Gastrocnemius medialis (tissue), 4 donors: ENCODE measurements around the gene RNASEH1. TPM values are rescaled to one million over a fixed set of nuclear protein-coding genes. Genes with fewer than 3 reads are reported as not detected.

Experiments used
- ATAC-seq, 2 donors: fragments of 150-250 bp; one replicate each; pipeline ENCODE4 v1.9.1; 2016
- DNase-seq, 2 donors: peaks; one replicate each; pipeline ENCODE4 v3.0.0-alpha.2; 2019
- H3K27ac ChIP-seq, 4 donors: fragments of 200-600 bp; sonication (generic); 1 replicate in 1 of 4; 2 replicates in 3 of 4; pipeline ENCODE4 v1.5.1; 2016 to 2018; ENCODE audit warnings: mild to moderate bottlenecking in 2 of 4, moderate library complexity in 1 of 4
- H3K27me3 ChIP-seq, 3 donors: fragments of 200-600 bp; sonication (generic) in 2 of 3; 1 replicate in 1 of 3; 2 replicates in 2 of 3; pipeline versions ENCODE4 v1.5.1 to v1.6.0; 2016 to 2019; ENCODE audit warnings: mild to moderate bottlenecking in 1 of 3, moderate library complexity in 1 of 3
- H3K36me3 ChIP-seq, 2 donors: fragments of 200-600 bp; sonication (generic) in 1 of 2; one replicate each; pipeline ENCODE4 v1.5.1; 2017 to 2018
- H3K4me1 ChIP-seq, 2 donors: fragments of 200-600 bp; sonication (generic) in 1 of 2; one replicate each; pipeline ENCODE4 v1.5.1; 2016 to 2017; ENCODE audit warnings: mild to moderate bottlenecking in 2 of 2
- H3K4me3 ChIP-seq, 4 donors: fragments of 200-600 bp; sonication (generic) in 3 of 4; 1 replicate in 1 of 4; 2 replicates in 3 of 4; pipeline ENCODE4 v1.5.1; 2016 to 2019; ENCODE audit warnings: mild to moderate bottlenecking in 2 of 4
- H3K9me3 ChIP-seq, 3 donors: fragments of 200-600 bp; sonication (generic) in 2 of 3; 1 replicate in 1 of 3; 2 replicates in 2 of 3; pipeline ENCODE4 v1.5.1; 2016 to 2019
- POLR2A ChIP-seq, 2 donors: fragments of 450-650 bp; IDR thresholded peaks; one replicate each; pipeline ENCODE4 v1.6.1; 2017; ENCODE audit warnings: antibody characterized with exemption in 2 of 2, mild to moderate bottlenecking in 2 of 2, moderate library complexity in 2 of 2
- in situ Hi-C, 4 donors: fragments of 200-750 bp; cut with MboI; loops; one replicate each; pipeline versions ENCODE4 v1.15.0 to v1.8.0; 2017; ENCODE audit warnings: low sequenced_read_pairs in 4 of 4
- intact Hi-C: fragments of 100-400 bp; cut with DNase I; formaldehyde crosslinking; loops from one replicate; pipeline ENCODE4 v1.15.1; 2023; ENCODE audit warnings: low total_unique reads
- total RNA-seq, 4 donors: library from RNA; depleted of rRNA; stranded (reverse); fragments of >200 nt; gene quantifications; one replicate each; pipeline versions ENCODE4 v1.1.0 to v1.2.3, GENCODE V29; 2016
- TF ChIP-seq, protein P1 (sequence below), 5 experiments: fragments of 450-650 bp in 3 of 5; fragments of 200-600 bp in 2 of 5; sonication (generic) in 2 of 5; IDR thresholded peaks in 4 of 5; conservative IDR thresholded peaks in 1 of 5; 1 replicate in 4 of 5; 2 replicates in 1 of 5; pipeline ENCODE4 v1.5.1; 2016 to 2019; ENCODE audit warnings: antibody characterized with exemption in 5 of 5, mild to moderate bottlenecking in 3 of 5, moderate library complexity in 3 of 5

The RNASEH1 gene
- total RNA-seq, 4 donors from 2014 or later = 20.6 to 27.4 (median 23.6) TPM

DNA sequence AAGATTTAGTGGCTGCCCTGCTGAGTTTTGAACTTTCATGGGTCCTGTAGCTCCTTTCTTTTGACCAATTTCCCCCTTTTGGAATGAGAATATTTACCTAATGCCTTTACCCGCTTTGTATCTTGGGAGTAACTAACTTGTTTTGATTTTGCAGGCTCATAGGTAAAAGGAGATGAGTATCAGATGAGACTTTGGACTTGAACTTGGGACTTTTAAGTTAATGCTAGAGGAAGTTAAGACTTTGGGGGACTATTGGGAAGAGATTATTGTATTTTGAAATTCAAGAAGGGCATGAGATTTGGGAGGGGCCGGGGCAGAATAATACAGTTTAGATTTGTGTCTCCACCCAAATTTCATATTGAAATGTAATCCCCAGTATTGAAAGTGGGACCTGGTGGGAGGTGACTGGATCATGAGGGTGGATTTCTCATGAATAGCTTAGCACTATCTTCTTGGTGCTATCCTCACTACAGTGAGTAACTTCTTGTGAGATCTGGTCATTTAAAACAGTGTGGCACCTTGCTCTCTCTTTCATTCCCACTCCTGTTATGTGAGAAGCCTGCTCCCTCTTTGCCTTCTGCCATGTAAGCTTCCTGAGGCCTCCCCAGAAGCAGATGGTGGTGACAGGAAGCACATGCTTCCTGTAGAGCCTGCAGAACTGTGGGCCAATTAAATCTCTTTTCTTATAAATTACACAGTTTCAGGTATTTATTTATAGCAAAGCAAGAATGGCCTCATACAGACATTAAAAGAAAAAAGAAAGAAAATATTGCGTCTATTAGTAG lies 44.9 kb downstream of the RNASEH1 start:
- no peaks in the 10 kb centered on the region for H3K9me3 ChIP-seq
- H3K4me3 ChIP-seq = no peak overlapping the region
- no peak for TF ChIP-seq POLR2A (IDR thresholded peaks at IDR 0.05)
- TF ChIP-seq, protein P1, sequence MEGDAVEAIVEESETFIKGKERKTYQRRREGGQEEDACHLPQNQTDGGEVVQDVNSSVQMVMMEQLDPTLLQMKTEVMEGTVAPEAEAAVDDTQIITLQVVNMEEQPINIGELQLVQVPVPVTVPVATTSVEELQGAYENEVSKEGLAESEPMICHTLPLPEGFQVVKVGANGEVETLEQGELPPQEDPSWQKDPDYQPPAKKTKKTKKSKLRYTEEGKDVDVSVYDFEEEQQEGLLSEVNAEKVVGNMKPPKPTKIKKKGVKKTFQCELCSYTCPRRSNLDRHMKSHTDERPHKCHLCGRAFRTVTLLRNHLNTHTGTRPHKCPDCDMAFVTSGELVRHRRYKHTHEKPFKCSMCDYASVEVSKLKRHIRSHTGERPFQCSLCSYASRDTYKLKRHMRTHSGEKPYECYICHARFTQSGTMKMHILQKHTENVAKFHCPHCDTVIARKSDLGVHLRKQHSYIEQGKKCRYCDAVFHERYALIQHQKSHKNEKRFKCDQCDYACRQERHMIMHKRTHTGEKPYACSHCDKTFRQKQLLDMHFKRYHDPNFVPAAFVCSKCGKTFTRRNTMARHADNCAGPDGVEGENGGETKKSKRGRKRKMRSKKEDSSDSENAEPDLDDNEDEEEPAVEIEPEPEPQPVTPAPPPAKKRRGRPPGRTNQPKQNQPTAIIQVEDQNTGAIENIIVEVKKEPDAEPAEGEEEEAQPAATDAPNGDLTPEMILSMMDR (IDR thresholded peaks at IDR 0.05 in 4 of 5, conservative IDR thresholded peaks at IDR 0.05 in 1 of 5) = no peak
- no peaks in the 10 kb centered on the region for H3K27me3 ChIP-seq
- DNase-seq (no peak), ATAC-seq (no peak)
- intact Hi-C loops = no loop called here
- in situ Hi-C loops = loop anchor here in 1 of 4 donors (10.0 kb wide), 1 partner anchor 62 kb away; the partner anchor contains the start of gene RPS7
- peaks cover 0 to 30% of the 10 kb centered on the region in 2 donors for H3K36me3 ChIP-seq
- H3K27ac ChIP-seq = no peak overlapping the region
- peaks cover 10% of the 10 kb centered on the region in 2 donors for H3K4me1 ChIP-seq

DNA sequence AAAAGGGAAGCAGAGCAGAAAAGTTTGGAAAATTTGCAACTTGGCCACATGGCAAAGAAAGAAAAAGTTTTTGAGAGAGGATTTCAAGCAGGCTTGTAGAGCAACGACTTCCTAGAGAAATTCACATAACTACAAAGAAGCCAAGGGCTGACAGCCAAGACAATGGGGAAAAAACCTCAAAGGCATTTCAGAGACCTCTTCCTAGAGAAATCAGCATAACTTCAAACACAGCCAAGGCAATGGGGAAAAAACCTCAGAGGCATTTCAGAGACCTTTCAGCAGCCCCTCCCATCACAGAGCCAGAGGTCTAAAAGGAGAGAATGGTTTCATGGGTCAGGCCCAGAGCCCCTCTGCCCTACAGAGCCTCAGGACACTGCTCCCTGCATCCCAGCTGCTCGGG lies 46.0 kb downstream of the RNASEH1 start:
- no peak overlapping the region for H3K27ac ChIP-seq
- intact Hi-C loops = no loop called here
- in situ Hi-C loops = loop anchor here in 1 of 4 donors (10.0 kb wide), 1 partner anchor 63 kb away; the partner anchor contains the start of gene RPS7
- H3K4me3 ChIP-seq = no peak overlapping the region
- no peak for DNase-seq
- H3K27me3 ChIP-seq = no peaks in the 10 kb centered on the region
- peaks cover 0 to 30% of the 10 kb centered on the region in 2 donors for H3K36me3 ChIP-seq
- no peaks in the 10 kb centered on the region for H3K9me3 ChIP-seq
- no peak for ATAC-seq
- H3K4me1 ChIP-seq = peaks cover under 1 to 4% of the 10 kb centered on the region in 2 donors
- TF ChIP-seq, protein P1 (IDR thresholded peaks at IDR 0.05 in 4 of 5, conservative IDR thresholded peaks at IDR 0.05 in 1 of 5) = no peak
- no peak for TF ChIP-seq POLR2A (IDR thresholded peaks at IDR 0.05)

DNA sequence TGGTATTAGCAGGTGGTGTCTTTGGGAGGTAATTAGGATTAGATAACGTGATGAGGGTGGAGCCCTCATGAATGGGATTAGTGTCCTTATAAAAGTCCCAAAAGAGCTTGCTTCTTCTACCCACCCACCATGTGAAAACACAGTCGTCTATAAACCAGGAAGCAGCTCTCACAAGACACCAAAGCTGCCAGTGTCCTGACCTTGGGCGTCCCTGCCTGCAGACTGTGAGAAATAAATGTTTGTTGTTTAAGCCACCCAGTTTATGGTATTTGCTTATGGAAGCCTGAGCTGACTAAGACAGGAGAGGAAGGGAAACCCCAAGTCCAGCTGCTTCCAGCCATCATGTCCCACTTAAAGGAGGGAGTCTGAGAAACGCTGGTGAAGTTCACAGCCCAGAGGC lies 52.4 kb downstream of the RNASEH1 start:
- peaks cover 0 to 26% of the 10 kb centered on the region in 2 donors for H3K36me3 ChIP-seq
- no peak overlapping the region for H3K4me3 ChIP-seq
- peaks cover 0 to 13% of the 10 kb centered on the region in 2 donors for H3K4me1 ChIP-seq
- intact Hi-C loops (no loop called here), in situ Hi-C loops (no loop called here)
- DNase-seq (no peak), ATAC-seq (peak in 1 of 2 donors; percentile 71)
- peak overlapping the region in 3 of 4 donors; percentile 51 to 67 (median 55) for H3K27ac ChIP-seq
- H3K9me3 ChIP-seq = no peaks in the 10 kb centered on the region
- TF ChIP-seq, protein P1 (IDR thresholded peaks at IDR 0.05 in 4 of 5, conservative IDR thresholded peaks at IDR 0.05 in 1 of 5) = no peak
- TF ChIP-seq POLR2A (IDR thresholded peaks at IDR 0.05) = no peak
- H3K27me3 ChIP-seq = no peaks in the 10 kb centered on the region

- H3K36me3 ChIP-seq = peaks cover 0 to 31% of the 10 kb centered on the region in 2 donors
- in situ Hi-C loops (no loop called here), intact Hi-C loops (no loop called here)
- peaks cover 0 to 13% of the 10 kb centered on the region in 2 donors for H3K4me1 ChIP-seq
- H3K9me3 ChIP-seq = no peaks in the 10 kb centered on the region
- peak overlapping the region in 1 of 4 donors; percentile 51 for H3K27ac ChIP-seq
- no peaks in the 10 kb centered on the region for H3K27me3 ChIP-seq
- no peak for DNase-seq
- no peak overlapping the region for H3K4me3 ChIP-seq
- TF ChIP-seq POLR2A (IDR thresholded peaks at IDR 0.05) = no peak
- TF ChIP-seq, protein P1 (IDR thresholded peaks at IDR 0.05 in 4 of 5, conservative IDR thresholded peaks at IDR 0.05 in 1 of 5) = no peak
- no peak for ATAC-seq
Measured at GRCh38 chr2:3504741-3505140, 53.4 kb downstream of the RNASEH1 start.
